Right renal cortex interstitium (tissue), 3 donors: ENCODE results near the gene ZFP36L1. TPM values are rescaled to one million over a fixed set of nuclear protein-coding genes. Genes with fewer than 3 reads are reported as not detected.

Experiments
- DNase-seq, 3 donors: peaks; one replicate each; pipeline ENCODE4 v3.0.0-alpha.2; 2013; ENCODE audit warnings: low read depth in 3 of 3, low spot score in 2 of 3
- polyA plus RNA-seq, 3 donors: library from polyadenylated mRNA; unstranded; fragments of 120-200 nt; gene quantifications; one replicate each; pipeline ENCODE4 v1.2.1, GENCODE V29; 2013; ENCODE audit not compliant: insufficient read length in 3 of 3

ZFP36L1 gene, protein sequence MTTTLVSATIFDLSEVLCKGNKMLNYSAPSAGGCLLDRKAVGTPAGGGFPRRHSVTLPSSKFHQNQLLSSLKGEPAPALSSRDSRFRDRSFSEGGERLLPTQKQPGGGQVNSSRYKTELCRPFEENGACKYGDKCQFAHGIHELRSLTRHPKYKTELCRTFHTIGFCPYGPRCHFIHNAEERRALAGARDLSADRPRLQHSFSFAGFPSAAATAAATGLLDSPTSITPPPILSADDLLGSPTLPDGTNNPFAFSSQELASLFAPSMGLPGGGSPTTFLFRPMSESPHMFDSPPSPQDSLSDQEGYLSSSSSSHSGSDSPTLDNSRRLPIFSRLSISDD
- 100 to 1,000 TPM; 218 to 271 (median 234) TPM for polyA plus RNA-seq

GRCh38 chr14:68792979-68793733, at the start of gene ZFP36L1:
Gene ZFP36L1, minus strand, starts transcription at chr14:68793067. Its CDS starts 129 bp downstream, at chr14:68792938.
- peak in 2 of 3 donors; percentile 97 to 98 for DNase-seq

DNA sequence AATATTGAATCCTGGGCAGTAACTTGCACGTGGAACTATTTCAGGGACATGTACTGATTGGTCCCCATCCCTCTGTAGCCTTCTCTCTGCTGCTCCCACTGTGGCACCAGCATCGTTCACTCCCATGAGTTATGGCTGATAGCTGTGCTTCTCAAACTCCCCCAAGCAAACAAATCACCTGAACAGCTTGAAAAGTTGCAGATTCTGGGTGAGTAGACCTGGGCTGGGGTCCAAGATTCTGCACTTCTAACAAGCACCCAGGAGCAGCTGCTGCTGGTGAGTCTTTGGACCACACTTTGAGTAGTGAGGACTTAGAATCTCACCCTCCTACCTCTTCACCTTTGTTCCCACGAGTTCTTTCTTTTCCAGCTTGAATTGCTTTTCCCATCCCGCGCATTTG, 49.4 kb upstream of the ZFP36L1 start:
- DNase-seq, result no peak

DNA sequence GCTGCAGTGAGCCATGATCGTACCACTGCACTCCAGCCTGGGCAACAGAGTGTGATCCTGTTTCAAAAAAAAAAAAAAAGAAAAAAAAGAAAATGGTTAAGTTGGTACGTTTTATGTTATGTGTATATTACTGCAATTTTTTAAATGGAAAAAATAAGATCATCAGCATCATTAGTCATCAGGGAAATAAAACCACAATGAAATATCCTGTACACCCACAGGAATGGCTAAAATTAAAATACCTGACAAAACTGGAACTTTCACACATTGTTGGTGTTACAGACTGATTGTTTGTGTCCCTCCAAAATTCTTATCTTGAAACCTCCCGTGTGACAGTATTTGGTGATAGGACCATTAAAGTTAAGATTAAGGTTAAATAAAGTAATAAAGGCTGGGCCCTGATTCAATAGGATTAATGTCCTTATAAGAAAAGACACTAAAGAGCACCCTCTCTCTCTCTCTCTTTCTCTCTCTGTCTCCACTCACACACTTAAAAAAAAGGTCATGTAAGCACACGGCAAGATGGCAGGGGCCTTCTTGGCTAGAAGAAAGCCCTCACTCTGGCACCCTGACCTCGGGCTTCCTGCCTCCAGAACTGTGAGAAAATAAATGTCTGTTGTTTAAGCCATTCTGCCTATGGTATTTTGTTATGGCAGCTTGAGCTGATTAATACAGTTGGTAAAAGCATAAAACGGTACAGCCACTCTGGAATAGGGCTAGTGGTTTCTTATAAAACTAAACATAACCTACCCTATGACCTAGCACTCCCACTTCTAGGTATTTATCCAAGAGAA, 48.3 kb upstream of the ZFP36L1 start:
- no peak for DNase-seq

DNA sequence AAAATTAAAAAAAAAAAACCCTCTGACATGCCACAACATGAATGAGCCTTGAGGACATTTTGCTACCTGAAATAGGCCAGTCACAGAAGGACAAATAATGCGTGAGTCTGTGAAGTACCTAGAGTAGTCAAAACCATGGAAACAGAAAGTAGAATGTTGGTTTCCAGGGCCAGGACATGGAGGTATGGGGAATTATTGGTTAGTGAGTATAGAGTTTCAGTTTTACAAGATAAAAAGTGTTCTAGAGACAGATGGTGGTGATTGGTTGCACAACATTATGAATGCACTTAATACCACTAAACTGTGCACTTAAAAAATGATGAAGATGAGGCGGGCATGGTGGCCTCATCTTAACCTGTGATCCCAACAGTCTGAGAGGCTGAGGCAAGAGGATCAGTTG, 47.6 kb upstream of the ZFP36L1 start:
- DNase-seq, result no peak

GRCh38 chr14:68836082-68836481, 43.2 kb upstream of the ZFP36L1 start:
- DNase-seq, result no peak

GRCh38 chr14:68834816-68835215, 41.9 kb upstream of the ZFP36L1 start:
- DNase-seq, result no peak

DNA sequence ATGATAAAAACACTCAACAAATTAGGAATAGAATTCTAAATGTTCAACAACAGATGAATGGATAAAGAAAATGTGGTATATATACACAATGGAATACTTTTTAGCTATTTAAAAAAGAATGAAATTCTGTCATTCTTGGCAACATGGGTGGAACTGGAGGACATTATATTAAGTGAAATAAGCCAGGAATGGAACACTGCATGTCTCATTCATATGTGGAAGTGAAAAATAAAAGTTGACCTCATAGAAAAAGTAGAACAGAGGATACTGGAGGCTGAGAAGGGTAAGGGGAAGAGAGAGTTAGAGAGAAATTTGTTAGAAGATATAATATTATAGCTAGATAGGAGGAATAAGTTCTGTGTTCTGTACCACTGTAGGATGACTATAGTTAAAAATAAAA, 35.8 kb upstream of the ZFP36L1 start:
- no peak for DNase-seq

GRCh38 chr14:68825729-68826128, 32.9 kb upstream of the ZFP36L1 start:
- no peak for DNase-seq

DNA sequence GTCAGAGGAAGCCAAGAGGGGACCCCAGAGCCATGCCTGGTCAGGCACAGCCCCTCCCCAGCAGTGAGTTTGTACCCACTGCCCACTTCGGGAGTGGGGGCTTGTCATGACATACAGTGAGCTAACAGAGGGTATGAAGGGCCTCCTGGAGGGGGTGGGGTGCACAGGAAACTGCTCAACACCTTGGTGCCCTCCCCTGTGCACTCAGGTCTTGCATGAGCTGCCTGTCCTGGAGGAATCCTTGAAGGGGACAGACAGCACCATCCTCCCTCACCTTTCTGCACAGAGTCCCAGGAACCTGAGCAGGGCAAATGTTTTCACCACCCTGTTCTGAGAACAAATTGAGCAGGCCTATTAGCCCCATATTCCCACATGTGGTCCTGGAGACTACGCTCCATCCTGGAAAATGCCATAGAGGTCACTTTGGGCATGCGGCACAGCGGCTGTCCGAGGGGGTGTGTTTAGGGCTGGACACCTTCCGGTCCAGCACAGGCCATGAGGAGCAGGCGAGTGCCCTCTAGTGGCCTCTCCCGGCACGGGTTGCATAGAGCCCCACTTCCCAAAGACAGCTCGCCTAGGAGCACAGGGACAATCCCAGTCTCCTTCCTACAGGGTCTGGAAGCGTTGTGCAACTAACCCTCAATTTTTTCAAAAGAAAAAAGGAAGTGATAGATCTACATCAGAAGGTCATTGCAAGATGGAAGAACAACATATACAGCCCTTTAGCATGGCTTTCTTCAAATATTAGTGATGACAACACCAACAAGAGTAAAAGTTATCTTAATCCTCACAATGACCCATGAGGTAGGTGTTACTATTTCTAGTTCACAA, 31.9 kb upstream of the ZFP36L1 start:
- DNase-seq, result no peak

DNA sequence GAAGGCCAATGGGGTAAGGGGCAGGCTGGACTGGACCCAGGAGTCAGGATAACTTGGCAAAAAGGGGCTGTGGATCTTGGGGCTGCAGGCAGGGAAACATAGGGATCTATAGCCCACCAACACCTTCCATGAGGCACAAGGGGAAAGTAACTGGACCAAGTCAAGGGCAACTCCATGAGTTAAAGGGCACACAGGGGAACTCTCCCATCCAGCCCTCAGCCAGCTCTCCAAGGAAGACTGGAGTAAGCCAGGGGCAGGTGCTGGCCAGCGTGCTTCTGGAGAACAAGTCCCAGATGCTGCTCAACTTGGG, 31.3 kb upstream of the ZFP36L1 start:
- no peak for DNase-seq

- no peak for DNase-seq
Observed at GRCh38 chr14:68823434-68824206, 30.8 kb upstream of the ZFP36L1 start.

- no peak for DNase-seq
Observed at GRCh38 chr14:68822926-68823325, 30.1 kb upstream of the ZFP36L1 start.

GRCh38 chr14:68822132-68822651, 29.3 kb upstream of the ZFP36L1 start:
- no peak for DNase-seq

DNA sequence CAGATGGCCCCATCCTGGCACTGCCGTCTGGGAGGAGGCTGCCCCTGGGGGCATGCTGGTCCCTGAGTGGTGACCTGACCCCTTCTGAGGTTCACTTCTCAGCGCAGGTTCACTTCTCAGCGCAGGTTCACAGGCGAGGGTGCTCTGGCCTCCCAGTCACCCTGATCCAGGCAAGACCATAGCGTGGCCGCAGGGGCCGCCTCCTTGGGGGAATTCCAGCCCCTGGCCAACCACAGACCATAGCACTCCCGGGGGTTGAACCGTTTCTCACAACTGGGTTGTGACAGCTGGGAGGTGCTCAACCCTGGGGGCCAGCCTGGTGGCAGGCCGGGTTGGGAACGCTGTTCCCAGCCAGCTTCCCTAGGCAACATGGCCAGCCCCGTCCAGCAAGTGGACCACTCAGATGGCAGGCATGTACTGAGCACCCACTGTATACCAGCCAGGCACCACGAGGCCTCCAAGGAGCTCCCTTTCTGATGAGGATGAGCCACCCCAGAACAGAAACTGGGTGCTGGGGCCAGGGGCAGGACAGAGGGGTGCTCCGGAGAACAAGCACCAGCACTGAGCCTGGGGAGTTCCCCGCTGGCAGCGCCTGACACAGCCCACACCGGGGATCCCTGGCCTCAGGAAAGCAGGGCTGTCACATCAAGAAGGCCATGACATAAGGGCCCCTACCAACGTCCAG, 28.3 kb upstream of the ZFP36L1 start:
- no peak for DNase-seq

DNA sequence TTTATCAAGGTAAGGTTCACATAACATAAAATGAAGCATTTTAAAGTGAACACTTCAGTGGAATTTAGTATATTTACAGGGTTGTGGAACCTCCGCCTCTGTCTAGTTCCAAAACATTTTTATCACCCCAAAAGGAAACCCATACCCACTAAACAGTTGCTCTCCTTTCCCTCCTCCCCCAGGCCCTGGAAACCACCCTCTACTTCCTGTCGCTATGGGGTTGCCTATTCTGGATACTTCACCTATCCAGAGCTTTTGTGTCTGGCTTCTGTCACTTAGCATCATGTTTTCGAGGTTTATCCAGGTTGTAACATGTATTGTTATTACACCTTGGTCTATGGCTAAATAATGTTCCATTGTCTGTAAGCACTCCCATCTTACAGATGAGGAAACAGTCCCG, 27.7 kb upstream of the ZFP36L1 start:
- no peak for DNase-seq

GRCh38 chr14:68820119-68820518, 27.3 kb upstream of the ZFP36L1 start:
- no peak for DNase-seq

- DNase-seq, result no peak
Observed at GRCh38 chr14:68819260-68819691, 26.4 kb upstream of the ZFP36L1 start.

- no peak for DNase-seq
Observed at GRCh38 chr14:68817506-68818212, 24.8 kb upstream of the ZFP36L1 start.
